Esophagus squamous epithelium (tissue), 5 donors: ENCODE measurements around the gene PRODH2. TPM values are rescaled to one million over a fixed set of nuclear protein-coding genes. Genes with fewer than 3 reads are reported as not detected.

Experiments
- DNase-seq: peaks from one replicate; lab custom pipeline; 2025; lab: John Stamatoyannopoulos, UW
- H3K27ac ChIP-seq, 4 donors: fragments of 200-600 bp; sonication (generic); one replicate each; pipeline ENCODE4 v1.5.1; 2016 to 2019; ENCODE audit warnings: mild to moderate bottlenecking in 1 of 4
- H3K27me3 ChIP-seq, 4 donors: fragments of 200-600 bp; sonication (generic); 1 replicate in 3 of 4; 2 replicates in 1 of 4; pipeline versions ENCODE4 v1.5.1 to v1.6.0; 2017 to 2021; ENCODE audit warnings: antibody characterized with exemption in 1 of 4
- H3K36me3 ChIP-seq, 3 donors: fragments of 200-600 bp; sonication (generic); one replicate each; pipeline ENCODE4 v1.5.1; 2016 to 2019
- H3K4me1 ChIP-seq, 3 donors: fragments of 200-600 bp; sonication (generic); one replicate each; pipeline ENCODE4 v1.5.1; 2017 to 2019
- H3K4me3 ChIP-seq, 4 donors: fragments of 200-600 bp; sonication (generic); 1 replicate in 3 of 4; 2 replicates in 1 of 4; pipeline ENCODE4 v1.5.1; 2016 to 2019; ENCODE audit warnings: mild to moderate bottlenecking in 2 of 4, moderate library complexity in 1 of 4
- H3K9me3 ChIP-seq, 3 donors: fragments of 200-600 bp; sonication (generic); one replicate each; pipeline ENCODE4 v1.5.1; 2016 to 2019
- POLR2A ChIP-seq, 4 donors: fragments of 450-650 bp; IDR thresholded peaks; one replicate each; pipeline ENCODE4 v1.6.1; 2017; ENCODE audit warnings: antibody characterized with exemption in 4 of 4, mild to moderate bottlenecking in 4 of 4, moderate library complexity in 3 of 4
- WGBS, 2 donors: methylation state at CpG; one replicate each; pipeline ENCODE4 v1.1.5; 2018; 5-methylcytosine and 5-hydroxymethylcytosine counted together
- intact Hi-C: fragments of 100-400 bp; cut with DNase I; formaldehyde crosslinking; loops from one replicate; pipeline ENCODE4 v1.15.0; 2022
- total RNA-seq, 4 donors: library from RNA; depleted of rRNA; stranded (reverse); fragments of >200 nt; gene quantifications; one replicate each; pipeline ENCODE4 v1.1.0, GENCODE V29; 2016
- TF ChIP-seq, protein P1 (sequence below), 6 experiments: fragments of 450-650 bp in 4 of 6; fragments of 200-600 bp in 2 of 6; sonication (generic) in 2 of 6; IDR thresholded peaks; one replicate each; pipeline ENCODE4 v1.5.1; 2016 to 2019; ENCODE audit warnings: antibody characterized with exemption in 6 of 6, mild to moderate bottlenecking in 4 of 6, moderate library complexity in 4 of 6
- donor health status: DM: yes; HTN: yes; CAD: no.

The PRODH2 gene
- total RNA-seq, 4 donors from 2014 or later = not detected

- Histone ChIP-seq H3K4me1 (no peaks in the 10 kb centered on the region), H3K36me3 (peaks cover 0 to 41% (median 0%) of the 10 kb centered on the region in 3 donors), H3K9me3 (no peaks in the 10 kb centered on the region), H3K4me3 (no peak overlapping the region), H3K27me3 (no peaks in the 10 kb centered on the region), H3K27ac (no peak overlapping the region)
- 74 to 86% methylated on average over 12 to 16 of the region's 31 CpGs for WGBS, 2 donors
- no peak for DNase-seq
- TF ChIP-seq, protein P1, sequence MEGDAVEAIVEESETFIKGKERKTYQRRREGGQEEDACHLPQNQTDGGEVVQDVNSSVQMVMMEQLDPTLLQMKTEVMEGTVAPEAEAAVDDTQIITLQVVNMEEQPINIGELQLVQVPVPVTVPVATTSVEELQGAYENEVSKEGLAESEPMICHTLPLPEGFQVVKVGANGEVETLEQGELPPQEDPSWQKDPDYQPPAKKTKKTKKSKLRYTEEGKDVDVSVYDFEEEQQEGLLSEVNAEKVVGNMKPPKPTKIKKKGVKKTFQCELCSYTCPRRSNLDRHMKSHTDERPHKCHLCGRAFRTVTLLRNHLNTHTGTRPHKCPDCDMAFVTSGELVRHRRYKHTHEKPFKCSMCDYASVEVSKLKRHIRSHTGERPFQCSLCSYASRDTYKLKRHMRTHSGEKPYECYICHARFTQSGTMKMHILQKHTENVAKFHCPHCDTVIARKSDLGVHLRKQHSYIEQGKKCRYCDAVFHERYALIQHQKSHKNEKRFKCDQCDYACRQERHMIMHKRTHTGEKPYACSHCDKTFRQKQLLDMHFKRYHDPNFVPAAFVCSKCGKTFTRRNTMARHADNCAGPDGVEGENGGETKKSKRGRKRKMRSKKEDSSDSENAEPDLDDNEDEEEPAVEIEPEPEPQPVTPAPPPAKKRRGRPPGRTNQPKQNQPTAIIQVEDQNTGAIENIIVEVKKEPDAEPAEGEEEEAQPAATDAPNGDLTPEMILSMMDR (IDR thresholded peaks at IDR 0.05) = no peak
- no peak for TF ChIP-seq POLR2A (IDR thresholded peaks at IDR 0.05)
- intact Hi-C loops = no loop called here
Measured at GRCh38 chr19:35786299-35787160, 26.1 kb downstream of the PRODH2 start.

GRCh38 chr19:35785339-35785627 is 27.4 kb downstream of the PRODH2 start:
- 89% methylated on average over 8 of the region's 10 CpGs; no CpG with 5 or more reads in 1 of the 2 donors for WGBS, 2 donors
- H3K36me3 ChIP-seq = peaks cover 0 to 53% (median 0%) of the 10 kb centered on the region in 3 donors
- DNase-seq = no peak
- no peaks in the 10 kb centered on the region for H3K4me1 ChIP-seq
- no peak overlapping the region for H3K4me3 ChIP-seq
- no peak overlapping the region for H3K27ac ChIP-seq
- H3K27me3 ChIP-seq = no peaks in the 10 kb centered on the region
- intact Hi-C loops = no loop called here
- TF ChIP-seq, protein P1 (IDR thresholded peaks at IDR 0.05) = no peak
- TF ChIP-seq POLR2A (IDR thresholded peaks at IDR 0.05) = no peak
- H3K9me3 ChIP-seq = no peaks in the 10 kb centered on the region

DNA sequence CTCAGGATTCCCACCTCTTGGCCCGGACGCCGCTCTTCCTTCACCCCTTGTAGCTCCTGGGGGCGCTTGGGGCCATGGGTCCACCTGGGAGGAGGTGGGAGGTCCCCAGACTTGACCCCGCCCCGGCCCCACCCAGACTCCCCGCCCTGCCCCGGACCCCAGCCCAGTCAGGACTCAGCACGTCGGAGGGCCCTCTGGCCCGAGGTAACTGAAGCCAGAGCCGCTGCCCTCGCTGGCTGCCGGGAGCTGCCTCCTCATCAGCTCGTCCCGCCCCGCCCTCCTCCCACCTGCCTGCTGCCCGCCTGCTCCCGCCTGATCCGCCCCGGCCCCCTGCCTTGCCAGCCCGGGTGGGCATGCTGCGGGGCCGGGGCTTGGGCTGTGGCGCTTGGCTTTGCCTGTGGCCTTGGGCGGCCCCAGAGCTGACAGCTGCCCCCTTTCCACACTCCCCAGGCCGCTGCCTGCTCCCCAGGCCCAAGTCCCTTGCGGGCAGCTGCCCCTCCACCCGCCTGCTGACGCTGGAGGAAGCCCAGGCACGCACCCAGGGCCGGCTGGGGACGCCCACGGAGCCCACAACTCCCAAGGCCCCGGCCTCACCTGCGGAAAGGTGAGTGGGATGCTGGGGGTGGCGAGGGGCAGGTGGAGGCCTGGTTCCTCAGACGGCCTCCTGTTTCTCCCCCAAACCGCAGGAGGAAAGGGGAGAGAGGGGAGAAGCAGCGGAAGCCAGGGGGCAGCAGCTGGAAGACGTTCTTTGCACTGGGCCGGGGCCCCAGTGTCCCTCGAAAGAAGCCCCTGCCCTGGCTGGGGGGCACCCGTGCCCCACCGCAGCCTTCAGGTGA is 27.9 kb downstream of the PRODH2 start:
- Histone ChIP-seq H3K36me3 (peaks cover 0 to 59% (median 0%) of the 10 kb centered on the region in 3 donors), H3K27me3 (no peaks in the 10 kb centered on the region), H3K27ac (no peak overlapping the region), H3K4me1 (no peaks in the 10 kb centered on the region), H3K9me3 (no peaks in the 10 kb centered on the region), H3K4me3 (no peak overlapping the region)
- intact Hi-C loops = no loop called here
- whole genome bisulfite sequencing, 2 donors = 66 to 93% methylated on average over 4 to 13 of the region's 45 CpGs
- no peak for TF ChIP-seq POLR2A (IDR thresholded peaks at IDR 0.05)
- TF ChIP-seq, protein P1 (IDR thresholded peaks at IDR 0.05) = no peak
- DNase-seq = no peak

GRCh38 chr19:35783469-35784434 is 28.9 kb downstream of the PRODH2 start:
- intact Hi-C loops = no loop called here
- TF ChIP-seq, protein P1 (IDR thresholded peaks at IDR 0.05) = no peak
- no peak for TF ChIP-seq POLR2A (IDR thresholded peaks at IDR 0.05)
- Histone ChIP-seq H3K9me3 (no peaks in the 10 kb centered on the region), H3K4me1 (no peaks in the 10 kb centered on the region), H3K36me3 (peaks cover 0 to 62% (median 0%) of the 10 kb centered on the region in 3 donors), H3K27ac (no peak overlapping the region), H3K4me3 (no peak overlapping the region), H3K27me3 (no peaks in the 10 kb centered on the region)
- 82 to 84% methylated on average over 18 to 20 of the region's 28 CpGs for WGBS, 2 donors
- no peak for DNase-seq
